ENCODE data around the gene TMEM259. TPM values are rescaled to one million over a fixed set of nuclear protein-coding genes. Genes with fewer than 3 reads are reported as not detected.

Gene TMEM259
- total RNA-seq, 1 experiment from 2014 or later = 202 TPM

GRCh38 chr19:990119-990571 lies 30.8 kb downstream of the TMEM259 start:
- no peaks in the 10 kb centered on the region for H3K9me2 ChIP-seq (ENCODE audit: insufficient read depth)
- H4K20me1 ChIP-seq (ENCODE audit: insufficient read depth) = peaks cover 6% of the 10 kb centered on the region; the same call in 1 of the 2 replicates
- peaks cover 4 to 18% of the 10 kb centered on the region in 2 experiments; a peak in 2 of 4 replicates for H3K4me1 ChIP-seq (ENCODE audit: control insufficient read depth in 1 of 2, insufficient read depth in 2 of 2, low read length in 2 of 2)
- DNase-seq (ENCODE audit: low read depth, low spot score) (no peak), ATAC-seq (no peak)
- BruUV-seq (replicated peaks) = no TSS peak
- H3K79me2 ChIP-seq (ENCODE audit: insufficient read depth, low read length) = peaks cover 22% of the 10 kb centered on the region
- TF ChIP-seq RAD21 (IDR thresholded peaks at IDR 0.05; ENCODE audit: low read depth) = no peak
- TF ChIP-seq SIN3A (IDR thresholded peaks at IDR 0.05; ENCODE audit: low read depth) = no peak
- no peak for TF ChIP-seq MAX (IDR thresholded peaks at IDR 0.05)
- no peak for TF ChIP-seq ZNF274 (IDR thresholded peaks at IDR 0.05; ENCODE audit: low read depth, low read length)
- TF ChIP-seq TCF7L2 (IDR thresholded peaks at IDR 0.05; ENCODE audit: borderline replicate concordance, extremely low read depth, insufficient read depth, insufficient read length) = no peak
- no peak for TF ChIP-seq EZH2 (IDR thresholded peaks at IDR 0.05)
- H3K27me3 ChIP-seq (ENCODE audit: insufficient read depth, low read length) = no peaks in the 10 kb centered on the region
- ChIA-PET POLR2A (no interaction called here), RAD21 (ENCODE audit: low non-redundant PET in 1 of 2, low total read pairs in 2 of 2, uncharacterized antibody in 2 of 2, unreplicated experiment in 2 of 2) (no interaction called here), CTCF (no interaction called here)
- no peak overlapping the region for H3K9ac ChIP-seq (ENCODE audit: low read length)
- peak overlapping the region; percentile 50; the same call in 1 of the 2 replicates for H3K27ac ChIP-seq (ENCODE audit: low read depth, low read length)
- peaks cover 13 to 70% of the 10 kb centered on the region in 2 experiments for H3K36me3 ChIP-seq (ENCODE audit: control insufficient read depth in 1 of 2, insufficient read depth in 2 of 2, low read length in 2 of 2)
- intact Hi-C loops (cut with micrococcal nuclease) = no loop called here
- H2AFZ ChIP-seq (ENCODE audit: low read depth, low read length, poor library complexity, severe bottlenecking) = no peak overlapping the region
- no peaks in the 10 kb centered on the region for H3K9me3 ChIP-seq (ENCODE audit: control insufficient read depth in 1 of 2, insufficient read depth in 1 of 2, low read depth in 1 of 2, low read length in 2 of 2)
- no peak overlapping the region for H3K4me2 ChIP-seq (ENCODE audit: low read length)
- H3K4me3 ChIP-seq (replicated peaks in 1 of 2; ENCODE audit: low read depth in 1 of 2, low read length in 2 of 2) = no peak overlapping the region

- peaks cover 4 to 19% of the 10 kb centered on the region in 2 experiments; a peak in 2 of 4 replicates for H3K4me1 ChIP-seq (ENCODE audit: control insufficient read depth in 1 of 2, insufficient read depth in 2 of 2, low read length in 2 of 2)
- ATAC-seq (peak; percentile 18; the same call in 1 of the 2 replicates), DNase-seq (ENCODE audit: low read depth, low spot score) (no peak)
- ChIA-PET RAD21 (ENCODE audit: low non-redundant PET in 1 of 2, low total read pairs in 2 of 2, uncharacterized antibody in 2 of 2, unreplicated experiment in 2 of 2) (no interaction called here), POLR2A (no interaction called here), CTCF (no interaction called here)
- intact Hi-C loops (cut with micrococcal nuclease) = no loop called here
- H3K9ac ChIP-seq (ENCODE audit: low read length) = no peak overlapping the region
- no peak overlapping the region for H3K27ac ChIP-seq (ENCODE audit: low read depth, low read length)
- peaks cover 28% of the 10 kb centered on the region for H3K79me2 ChIP-seq (ENCODE audit: insufficient read depth, low read length)
- H3K27me3 ChIP-seq (ENCODE audit: insufficient read depth, low read length) = no peaks in the 10 kb centered on the region
- H3K9me2 ChIP-seq (ENCODE audit: insufficient read depth) = no peaks in the 10 kb centered on the region
- no peaks in the 10 kb centered on the region for H3K9me3 ChIP-seq (ENCODE audit: control insufficient read depth in 1 of 2, insufficient read depth in 1 of 2, low read depth in 1 of 2, low read length in 2 of 2)
- no peak overlapping the region for H3K4me2 ChIP-seq (ENCODE audit: low read length)
- TF ChIP-seq CTCF (IDR thresholded peaks at IDR 0.05 in 2 of 3, conservative IDR thresholded peaks at IDR 0.05 in 1 of 3; ENCODE audit: borderline replicate concordance in 1 of 3, insufficient read depth in 1 of 3, low read depth in 2 of 3, low read length in 2 of 3) (peak in 2 of 3 experiments; percentile 43 to 50; a peak in 4 of 6 replicates), FOSL1 (IDR thresholded peaks at IDR 0.05; ENCODE audit: low read depth) (no peak)
- H3K36me3 ChIP-seq (ENCODE audit: control insufficient read depth in 1 of 2, insufficient read depth in 2 of 2, low read length in 2 of 2) = peaks cover 13 to 70% of the 10 kb centered on the region in 2 experiments
- BruUV-seq (replicated peaks) = no TSS peak
- H3K4me3 ChIP-seq (replicated peaks in 1 of 2; ENCODE audit: low read depth in 1 of 2, low read length in 2 of 2) = no peak overlapping the region
- no peak overlapping the region for H2AFZ ChIP-seq (ENCODE audit: low read depth, low read length, poor library complexity, severe bottlenecking)
- peaks cover 6% of the 10 kb centered on the region; the same call in 1 of the 2 replicates for H4K20me1 ChIP-seq (ENCODE audit: insufficient read depth)
Measured at GRCh38 chr19:989381-990081, 31.4 kb downstream of the TMEM259 start.

All from HCT116 (cell line).